ENCODE data around the gene CNTD1. TPM values are rescaled to one million over a fixed set of nuclear protein-coding genes. Genes with fewer than 3 reads are reported as not detected.
"Not testable (repeated sequence)": the region's sequence is repeated elsewhere in the genome, so short reads cannot be mapped to it uniquely, and the experiment has no call there.

Gene CNTD1
- total RNA-seq, 4 donors from 2014 or later = not detected

GRCh38 chr17:42852351-42852750 lies 53.7 kb downstream of the CNTD1 start:
- Histone ChIP-seq H3K36me3 (no peaks in the 10 kb centered on the region), H3K27ac (peak overlapping the region; percentile 8 to 76 (median 54)), H3K27me3 (no peaks in the 10 kb centered on the region), H3K9me3 (no peaks in the 10 kb centered on the region), H3K4me1 (peaks cover 0 to 22% (median 0%) of the 10 kb centered on the region in 4 donors), H3K4me3 (peak overlapping the region in 2 of 4 donors; percentile 3 to 43)
- TF ChIP-seq CTCF (IDR thresholded peaks at IDR 0.05) (no peak), POLR2A (IDR thresholded peaks at IDR 0.05) (no peak)
- no peak for DNase-seq

- H3K36me3 ChIP-seq = no peaks in the 10 kb centered on the region
- H3K4me3 ChIP-seq = peak overlapping the region in 2 of 4 donors; percentile 12 to 43
- no peaks in the 10 kb centered on the region for H3K9me3 ChIP-seq
- TF ChIP-seq CTCF (IDR thresholded peaks at IDR 0.05) (no peak), POLR2A (IDR thresholded peaks at IDR 0.05) (no peak)
- no peaks in the 10 kb centered on the region for H3K27me3 ChIP-seq
- peaks cover 0 to 22% (median 0%) of the 10 kb centered on the region in 4 donors for H3K4me1 ChIP-seq
- no peak for DNase-seq
- H3K27ac ChIP-seq = peak overlapping the region; percentile 8 to 76 (median 54)
These were observed 54.3 kb downstream of the CNTD1 start for GRCh38 chr17:42853004-42853403.

- TF ChIP-seq CTCF (IDR thresholded peaks at IDR 0.05) (no peak), POLR2A (IDR thresholded peaks at IDR 0.05) (no peak)
- DNase-seq = no peak
- Histone ChIP-seq H3K4me1 (peaks cover 0 to 22% (median 0%) of the 10 kb centered on the region in 4 donors), H3K36me3 (no peaks in the 10 kb centered on the region), H3K27ac (peak overlapping the region in 2 of 4 donors; percentile 8 to 76), H3K4me3 (peak overlapping the region in 1 of 4 donors; percentile 43), H3K27me3 (no peaks in the 10 kb centered on the region), H3K9me3 (no peaks in the 10 kb centered on the region)
These were observed 54.9 kb downstream of the CNTD1 start for GRCh38 chr17:42853597-42853967.

- Histone ChIP-seq H3K4me3 (peak overlapping the region in 1 of 4 donors; percentile 43), H3K4me1 (peaks cover 0 to 17% (median 0%) of the 10 kb centered on the region in 4 donors)
- DNase-seq = no peak
These were observed 55.5 kb downstream of the CNTD1 start for GRCh38 chr17:42853968-42854790.

GRCh38 chr17:42855048-42855596 lies 56.5 kb downstream of the CNTD1 start:
- H3K27ac ChIP-seq = no peak overlapping the region
- H3K27me3 ChIP-seq = no peaks in the 10 kb centered on the region
- peaks cover 0 to 7% (median 0%) of the 10 kb centered on the region in 4 donors for H3K4me1 ChIP-seq
- no peak overlapping the region for H3K4me3 ChIP-seq
- no peaks in the 10 kb centered on the region for H3K9me3 ChIP-seq
- H3K36me3 ChIP-seq = no peaks in the 10 kb centered on the region
- no peak for DNase-seq
- TF ChIP-seq CTCF (IDR thresholded peaks at IDR 0.05) = no peak
- no peak for TF ChIP-seq POLR2A (IDR thresholded peaks at IDR 0.05)

More at GRCh38 chr17:42853968-42854790, 55.5 kb downstream of the CNTD1 start:
- H3K9me3 ChIP-seq = no peaks in the 10 kb centered on the region
- peak overlapping the region in 2 of 4 donors; percentile 10 to 76 for H3K27ac ChIP-seq
- TF ChIP-seq CTCF (IDR thresholded peaks at IDR 0.05) (no peak), POLR2A (IDR thresholded peaks at IDR 0.05) (no peak)
- no peaks in the 10 kb centered on the region for H3K36me3 ChIP-seq
- no peaks in the 10 kb centered on the region for H3K27me3 ChIP-seq

GRCh38 chr17:42856093-42856492 lies 57.4 kb downstream of the CNTD1 start:
- H3K4me1 ChIP-seq, H3K9me3 ChIP-seq, H3K4me3 ChIP-seq, H3K27ac ChIP-seq, DNase-seq, H3K36me3 ChIP-seq, H3K27me3 ChIP-seq: not testable (repeated sequence)

GRCh38 chr17:42856516-42856915 lies 57.9 kb downstream of the CNTD1 start:
- DNase-seq, H3K27ac ChIP-seq, H3K27me3 ChIP-seq, H3K9me3 ChIP-seq, H3K4me3 ChIP-seq, H3K36me3 ChIP-seq, H3K4me1 ChIP-seq: not testable (repeated sequence)
